ENCODE data around the gene LCORL.

GRCh38 chr4:18049446-18049845, 27.9 kb upstream of the LCORL start:
- TF ChIP-seq POLR2A (IDR thresholded peaks at IDR 0.05; ENCODE audit: low read depth, low read length) (no peak), POLR2AphosphoS5 (IDR thresholded peaks at IDR 0.05; ENCODE audit: low read depth, low read length) (no peak)
